ENCODE data around the gene KCNJ16. TPM values are rescaled to one million over a fixed set of nuclear protein-coding genes. Genes with fewer than 3 reads are reported as not detected.

KCNJ16 gene
- total and polyA plus RNA-seq, 9 of the 15 experiments (the other 6 are each of a cell fraction or from before 2014, with no cell fraction given) = 0.01 to 0.75 (median 0.07) TPM; not detected in 4

DNA sequence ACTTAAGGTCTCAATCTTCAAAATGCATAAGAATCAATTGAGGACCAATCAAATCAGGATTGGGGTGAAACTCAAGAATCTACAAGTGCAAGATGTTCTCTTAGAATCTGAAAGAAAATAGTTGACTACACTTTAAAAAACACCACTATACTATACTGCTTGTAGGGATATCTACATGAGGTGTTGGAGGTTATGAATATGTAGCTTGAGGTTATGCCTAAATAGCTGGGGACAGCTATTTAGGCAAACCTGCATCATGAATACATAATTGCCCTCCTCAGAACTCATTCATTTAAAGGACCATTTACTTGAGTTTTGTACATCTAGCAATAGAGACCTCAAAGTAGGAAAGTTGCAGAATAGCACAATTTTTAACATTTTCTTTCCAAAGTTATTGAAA lies 40.1 kb downstream of the KCNJ16 start (continued):
- no peak for TF ChIP-seq CTBP1 (IDR thresholded peaks at IDR 0.05; ENCODE audit: borderline replicate concordance)

DNA sequence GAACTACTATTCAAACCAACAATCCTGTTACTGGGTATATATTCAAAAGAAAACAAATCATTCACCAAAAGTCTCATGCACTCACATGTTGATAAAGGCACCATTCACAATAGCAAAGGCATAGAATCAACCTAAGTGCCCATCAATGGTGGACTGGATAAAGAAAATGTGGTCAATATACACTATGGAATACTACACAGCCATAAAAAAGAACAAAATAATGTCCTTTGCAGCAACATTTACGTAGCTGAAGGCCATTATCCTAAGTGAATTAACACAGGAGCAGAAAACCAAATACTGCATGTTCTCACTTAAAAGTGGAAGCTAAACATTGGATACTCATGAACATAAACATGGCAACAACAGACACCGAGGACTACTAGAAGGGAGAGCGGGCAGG lies 41.9 kb downstream of the KCNJ16 start:
- peaks cover 44% of the 10 kb centered on the region for H3K36me3 ChIP-seq (ENCODE audit: control insufficient read depth, insufficient read depth, low read length)
- in situ Hi-C loops (cut with MboI) = no loop called here
- no peak overlapping the region for H3K4me3 ChIP-seq
- H3K4me2 ChIP-seq (ENCODE audit: insufficient read depth, low read length) = no peak overlapping the region
- no peak for TF ChIP-seq HDAC2 (IDR thresholded peaks at IDR 0.05)
- TF ChIP-seq ZNF146 (CRISPR knock-in tag; IDR thresholded peaks at IDR 0.05; ENCODE audit: unreplicated experiment) = peak; percentile 86
- no peak overlapping the region for H2AFZ ChIP-seq (ENCODE audit: low read depth, low read length)
- H3K79me2 ChIP-seq (ENCODE audit: control insufficient read depth, insufficient read depth, low read length) = peaks cover 95% of the 10 kb centered on the region
- FAIRE-seq = no peak
- CTCF ChIA-PET (ENCODE audit: low intra/inter-chr PET ratio) = no interaction called here
- H3K4me1 ChIP-seq (replicated peaks in 1 of 2; ENCODE audit: control insufficient read depth in 2 of 2, insufficient read depth in 2 of 2, low read length in 2 of 2) = peaks cover 0 to 3% of the 10 kb centered on the region in 2 experiments; a peak in 1 of 5 replicates
- intact Hi-C loops (cut with micrococcal nuclease) = no loop called here
- ATAC-seq = no peak
- no peaks in the 10 kb centered on the region for H3K9me3 ChIP-seq (replicated peaks; ENCODE audit: control insufficient read depth, insufficient read depth, low read depth, low read length)
- BruUV-seq (replicated peaks) = no TSS peak
- POLR2A ChIA-PET = interaction anchor here (1.3 kb wide), 1 partner anchor 10 kb away, joined by 9 read pairs; no protein-coding TSS in a partner anchor
- no peaks in the 10 kb centered on the region for H3K9me1 ChIP-seq (ENCODE audit: control insufficient read depth, insufficient read depth, low read length)
- H3K27me3 ChIP-seq (ENCODE audit: control insufficient read depth in 2 of 2, insufficient read depth in 2 of 2, low read length in 2 of 2) = no peaks in the 10 kb centered on the region
- H3K9ac ChIP-seq (ENCODE audit: insufficient read depth in 1 of 2, low read depth in 2 of 2, low read length in 2 of 2) = no peak overlapping the region
- WGBS (ENCODE audit: insufficient coverage, low coverage, missing lambda C conversion rate) = 29% methylated on average over 3 of the region's 3 CpGs
- no peak for DNase-seq (ENCODE audit: extremely low read depth in 1 of 4, low spot score in 3 of 4)
- H4K20me1 ChIP-seq (replicated peaks; ENCODE audit: control insufficient read depth, insufficient read depth, low read length) = no peaks in the 10 kb centered on the region
- H3K27ac ChIP-seq (ENCODE audit: extremely low read depth, low read depth, low read length) = no peak overlapping the region

DNA sequence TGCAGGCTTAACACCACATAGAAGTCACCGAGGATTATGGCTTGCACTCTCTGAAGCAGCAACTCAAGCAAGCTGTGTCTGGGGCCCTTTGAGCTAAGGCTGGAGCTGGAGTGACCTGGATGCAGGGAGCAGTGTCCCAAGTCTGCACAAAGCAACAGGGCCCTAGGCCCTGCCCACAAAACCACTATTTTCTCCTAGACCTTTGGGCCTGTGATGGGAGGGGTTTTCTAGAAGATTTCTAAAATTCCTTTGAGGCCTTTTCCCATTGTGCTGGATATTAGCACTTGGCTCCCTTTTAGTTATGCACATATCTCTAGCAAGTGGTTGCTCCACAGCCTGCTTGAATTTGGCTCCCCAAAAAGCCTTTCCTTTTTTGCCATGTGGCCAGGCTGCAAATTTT lies 44.5 kb downstream of the KCNJ16 start:
- Histone ChIP-seq H3K4me3 (no peak overlapping the region), H3K36me3 (ENCODE audit: control insufficient read depth, insufficient read depth, low read length) (peaks cover 52% of the 10 kb centered on the region; the same call in 2 of the 3 replicates), H3K79me2 (ENCODE audit: control insufficient read depth, insufficient read depth, low read length) (peaks cover 94% of the 10 kb centered on the region), H3K9me3 (replicated peaks; ENCODE audit: control insufficient read depth, insufficient read depth, low read depth, low read length) (no peaks in the 10 kb centered on the region), H4K20me1 (replicated peaks; ENCODE audit: control insufficient read depth, insufficient read depth, low read length) (no peaks in the 10 kb centered on the region), H3K4me2 (ENCODE audit: insufficient read depth, low read length) (no peak overlapping the region), H2AFZ (ENCODE audit: low read depth, low read length) (no peak overlapping the region), H3K27ac (ENCODE audit: extremely low read depth, low read depth, low read length) (no peak overlapping the region), H3K9ac (ENCODE audit: insufficient read depth in 1 of 2, low read depth in 2 of 2, low read length in 2 of 2) (no peak overlapping the region), H3K27me3 (ENCODE audit: control insufficient read depth in 2 of 2, insufficient read depth in 2 of 2, low read length in 2 of 2) (no peaks in the 10 kb centered on the region), H3K4me1 (replicated peaks in 1 of 2; ENCODE audit: control insufficient read depth in 2 of 2, insufficient read depth in 2 of 2, low read length in 2 of 2) (peaks cover 0 to 12% of the 10 kb centered on the region in 2 experiments; a peak in 2 of 5 replicates), H3K9me1 (ENCODE audit: control insufficient read depth, insufficient read depth, low read length) (no peaks in the 10 kb centered on the region)
- in situ Hi-C loops (cut with MboI) = no loop called here
- BruUV-seq (replicated peaks) = no TSS peak
- WGBS (ENCODE audit: insufficient coverage, low coverage, missing lambda C conversion rate) = no CpG with 5 or more reads among the region's 1 CpG
- CTCF ChIA-PET (ENCODE audit: low intra/inter-chr PET ratio) = no interaction called here
- intact Hi-C loops (cut with micrococcal nuclease) = no loop called here
- POLR2A ChIA-PET = interaction anchor here (0.8 kb wide), 1 partner anchor 8 kb away, joined by 3 read pairs; no protein-coding TSS in a partner anchor
- ATAC-seq = peak; percentile 35
- no peak for FAIRE-seq
- DNase-seq (ENCODE audit: extremely low read depth in 1 of 4, low spot score in 3 of 4) = no peak
- TF ChIP-seq ZNF143 (CRISPR knock-in tag; IDR thresholded peaks at IDR 0.05) (no peak), PHB2 (IDR thresholded peaks at IDR 0.05; ENCODE audit: low read depth) (no peak), CEBPB (tag; IDR thresholded peaks at IDR 0.05) (no peak), ZNF311 (CRISPR knock-in tag; IDR thresholded peaks at IDR 0.05) (no peak), ZNF778 (CRISPR knock-in tag; IDR thresholded peaks at IDR 0.05) (no peak), HNRNPH1 (optimal IDR thresholded peaks at IDR 0.05; ENCODE audit: low read depth, low read length) (no peak)
- TF ChIP-seq, protein P1, sequence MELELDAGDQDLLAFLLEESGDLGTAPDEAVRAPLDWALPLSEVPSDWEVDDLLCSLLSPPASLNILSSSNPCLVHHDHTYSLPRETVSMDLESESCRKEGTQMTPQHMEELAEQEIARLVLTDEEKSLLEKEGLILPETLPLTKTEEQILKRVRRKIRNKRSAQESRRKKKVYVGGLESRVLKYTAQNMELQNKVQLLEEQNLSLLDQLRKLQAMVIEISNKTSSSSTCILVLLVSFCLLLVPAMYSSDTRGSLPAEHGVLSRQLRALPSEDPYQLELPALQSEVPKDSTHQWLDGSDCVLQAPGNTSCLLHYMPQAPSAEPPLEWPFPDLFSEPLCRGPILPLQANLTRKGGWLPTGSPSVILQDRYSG (tag; conservative IDR thresholded peaks at IDR 0.05; ENCODE audit: low read depth) = no peak
- TF ChIP-seq, protein P2, sequence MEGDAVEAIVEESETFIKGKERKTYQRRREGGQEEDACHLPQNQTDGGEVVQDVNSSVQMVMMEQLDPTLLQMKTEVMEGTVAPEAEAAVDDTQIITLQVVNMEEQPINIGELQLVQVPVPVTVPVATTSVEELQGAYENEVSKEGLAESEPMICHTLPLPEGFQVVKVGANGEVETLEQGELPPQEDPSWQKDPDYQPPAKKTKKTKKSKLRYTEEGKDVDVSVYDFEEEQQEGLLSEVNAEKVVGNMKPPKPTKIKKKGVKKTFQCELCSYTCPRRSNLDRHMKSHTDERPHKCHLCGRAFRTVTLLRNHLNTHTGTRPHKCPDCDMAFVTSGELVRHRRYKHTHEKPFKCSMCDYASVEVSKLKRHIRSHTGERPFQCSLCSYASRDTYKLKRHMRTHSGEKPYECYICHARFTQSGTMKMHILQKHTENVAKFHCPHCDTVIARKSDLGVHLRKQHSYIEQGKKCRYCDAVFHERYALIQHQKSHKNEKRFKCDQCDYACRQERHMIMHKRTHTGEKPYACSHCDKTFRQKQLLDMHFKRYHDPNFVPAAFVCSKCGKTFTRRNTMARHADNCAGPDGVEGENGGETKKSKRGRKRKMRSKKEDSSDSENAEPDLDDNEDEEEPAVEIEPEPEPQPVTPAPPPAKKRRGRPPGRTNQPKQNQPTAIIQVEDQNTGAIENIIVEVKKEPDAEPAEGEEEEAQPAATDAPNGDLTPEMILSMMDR (IDR thresholded peaks at IDR 0.05 in 2 of 3, conservative IDR thresholded peaks at IDR 0.05 in 1 of 3; ENCODE audit: insufficient read depth in 2 of 3, low read depth in 1 of 3, low read length in 3 of 3) = no peak
